ENCODE results near the gene CIAO1.
"Not testable (repeated sequence)": the region's sequence is repeated elsewhere in the genome, so short reads cannot be mapped to it uniquely, and the experiment has no call there.

The CIAO1 gene

DNA sequence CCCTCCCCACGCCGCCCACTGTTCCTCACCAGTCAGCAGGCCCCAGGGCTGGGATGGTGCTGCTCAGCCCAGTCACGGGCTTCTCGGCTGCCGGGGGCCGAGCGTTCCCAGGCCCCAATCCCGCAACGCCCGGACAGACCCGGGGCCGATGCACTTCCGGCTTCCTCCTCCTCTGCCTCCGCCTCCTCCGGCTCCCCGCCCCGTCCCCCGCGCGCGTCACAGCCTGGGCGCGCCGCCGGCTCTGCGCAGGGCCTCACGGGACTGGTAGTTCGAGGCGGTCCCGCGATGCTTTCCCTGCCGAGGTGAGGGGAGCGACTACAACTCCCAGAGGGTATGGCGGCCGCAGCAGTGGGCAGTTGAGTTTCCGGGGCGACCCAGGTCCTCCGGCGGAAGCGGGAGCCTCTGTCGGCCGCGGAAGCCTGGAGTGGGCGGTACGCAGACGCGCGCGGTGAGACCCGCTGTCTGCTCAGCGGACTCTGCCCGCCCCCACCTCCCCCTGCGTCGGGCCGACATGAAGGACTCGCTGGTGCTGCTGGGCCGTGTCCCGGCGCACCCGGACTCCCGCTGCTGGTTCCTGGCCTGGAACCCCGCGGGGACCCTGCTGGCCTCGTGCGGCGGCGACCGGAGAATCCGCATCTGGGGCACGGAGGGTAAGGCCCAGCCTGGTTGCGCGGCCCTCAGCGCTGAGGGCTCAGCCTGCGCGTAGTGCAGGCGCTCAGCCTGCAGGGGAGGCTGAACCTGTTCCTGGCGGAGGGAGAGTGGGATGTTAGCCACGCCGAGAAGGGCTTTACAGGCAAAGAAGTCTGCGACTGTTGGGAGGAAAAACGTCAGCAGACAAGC, at the start of gene CIAO1, which contains the start of gene TMEM127:
TSS of gene CIAO1 (plus strand) at position 386 of the 840 bp plus-strand sequence. CDS start at position 512, 126 bp downstream.
TSS of gene TMEM127 (minus strand) at position 158 of the 840 bp plus-strand sequence. CDS start 616 bp downstream, outside the sequence.
- peak; percentile 95 to 96 for DNase-seq (ENCODE audit: low read depth in 2 of 2)

DNA sequence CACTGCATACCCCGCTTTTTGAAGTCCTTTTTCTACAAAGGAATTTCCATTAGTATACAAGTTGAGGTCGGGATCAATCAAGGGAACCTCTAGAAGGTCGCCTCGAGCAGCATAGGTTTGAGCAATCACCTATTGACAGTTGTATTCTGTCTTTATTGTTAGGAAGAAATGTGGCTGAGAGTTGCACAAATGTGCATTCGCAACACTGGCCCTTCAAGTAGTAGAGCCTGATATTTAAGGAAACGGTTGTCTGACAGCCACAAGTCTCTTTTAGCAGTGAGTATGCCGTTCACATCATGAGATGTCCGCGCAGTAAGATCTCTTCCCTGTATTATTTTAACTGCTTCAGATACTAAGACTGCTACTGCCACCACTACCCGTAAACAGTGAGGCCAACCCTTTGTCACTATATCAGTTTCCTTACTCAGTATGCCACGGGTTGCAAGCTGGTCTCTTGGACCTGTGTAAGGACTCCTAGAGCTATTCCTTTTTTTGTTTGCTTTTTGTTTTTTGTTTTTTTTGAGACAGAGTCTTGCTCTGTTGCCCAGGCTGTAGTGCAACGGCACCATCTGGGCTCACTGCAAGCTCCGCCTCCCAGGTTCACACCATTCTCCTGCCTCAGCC, 47.4 kb upstream of the CIAO1 start:
- no peak for DNase-seq (ENCODE audit: low read depth in 2 of 2)

DNA sequence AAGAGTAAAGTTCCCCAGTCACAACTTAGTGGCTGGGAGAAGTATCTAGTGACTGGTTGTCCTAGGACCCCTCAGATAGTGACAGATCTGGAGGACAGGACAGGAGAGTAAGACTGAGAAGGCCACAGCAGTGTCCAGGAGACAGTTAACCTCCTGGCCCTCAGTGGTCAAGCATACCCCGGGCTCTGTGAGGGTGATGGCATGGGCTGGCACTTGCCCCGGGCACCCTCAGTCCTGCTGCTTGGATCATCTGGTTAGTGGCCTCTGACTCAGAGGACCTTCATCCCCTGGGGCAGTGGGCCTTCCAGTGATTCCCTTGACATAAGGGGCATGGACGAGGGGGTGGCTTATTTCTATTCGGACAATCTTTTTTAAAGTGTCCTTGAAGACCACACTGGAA, 46.1 kb upstream of the CIAO1 start:
- not testable (repeated sequence) for DNase-seq (ENCODE audit: low read depth in 2 of 2)

DNA sequence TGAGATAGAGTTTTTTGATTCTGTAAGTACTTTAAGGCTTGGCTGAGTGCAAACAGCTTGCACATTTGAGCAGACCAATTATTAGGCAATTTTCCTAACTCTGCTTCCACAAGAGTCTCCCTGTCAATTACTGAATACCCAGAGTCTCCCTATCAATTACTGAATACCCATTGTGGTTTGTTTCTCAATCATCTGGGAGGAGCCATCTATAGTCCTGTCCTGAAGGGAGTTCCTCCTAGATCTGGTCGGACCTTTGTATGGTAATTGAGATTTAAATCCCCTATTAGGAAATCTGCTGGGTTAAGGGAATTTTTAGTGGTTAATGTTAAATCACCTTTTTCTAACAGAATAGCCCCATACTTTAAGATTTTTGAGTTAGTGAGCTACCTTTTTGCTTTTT, 44.9 kb upstream of the CIAO1 start:
- DNase-seq (ENCODE audit: low read depth in 2 of 2) = not testable (repeated sequence)

DNA sequence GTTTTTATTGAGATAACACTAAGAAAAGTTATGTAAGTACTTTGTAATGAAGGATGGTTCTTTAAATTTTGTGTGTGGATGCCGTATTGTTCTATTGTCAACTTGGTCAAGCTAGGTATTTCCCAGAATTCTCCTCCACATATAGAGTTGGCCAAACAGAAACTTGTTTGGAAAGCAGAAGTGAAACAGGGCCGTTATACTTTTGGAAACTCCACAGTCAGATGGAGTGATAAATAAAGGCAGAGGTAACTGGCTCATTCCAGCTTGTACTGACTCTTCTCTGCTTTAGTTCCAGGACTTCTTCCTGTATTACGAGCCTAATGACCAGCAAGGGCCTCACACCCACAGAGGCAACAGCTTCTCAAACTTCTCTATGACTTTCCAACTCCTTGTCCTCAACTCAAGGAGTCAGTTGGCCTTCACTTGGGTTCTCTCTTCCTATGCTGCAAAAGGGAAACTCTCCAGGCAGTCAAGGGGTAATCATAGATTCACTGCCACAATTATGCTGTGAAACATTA, 41.0 kb upstream of the CIAO1 start:
- DNase-seq (ENCODE audit: low read depth in 2 of 2) = no peak

DNA sequence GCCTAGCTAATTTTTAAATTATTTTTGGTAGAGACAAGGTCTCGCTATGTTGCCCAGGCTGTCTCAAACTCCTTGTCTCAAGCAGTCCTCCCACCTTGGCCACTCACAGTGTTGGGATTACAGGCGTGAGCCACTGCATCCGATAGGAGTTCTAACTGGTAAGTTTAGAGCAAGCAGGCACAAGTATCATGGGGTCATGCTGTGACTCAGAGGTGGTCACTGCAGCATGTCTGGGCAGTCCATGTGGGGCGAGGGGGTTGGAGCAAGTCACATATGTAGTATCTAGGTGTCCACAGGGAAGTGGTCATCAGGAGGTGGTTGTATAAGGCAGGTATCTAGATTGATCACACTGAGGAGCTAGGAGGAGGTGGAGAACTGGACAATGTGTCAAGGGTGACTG, 34.7 kb upstream of the CIAO1 start:
- no peak for DNase-seq (ENCODE audit: low read depth in 2 of 2)

DNA sequence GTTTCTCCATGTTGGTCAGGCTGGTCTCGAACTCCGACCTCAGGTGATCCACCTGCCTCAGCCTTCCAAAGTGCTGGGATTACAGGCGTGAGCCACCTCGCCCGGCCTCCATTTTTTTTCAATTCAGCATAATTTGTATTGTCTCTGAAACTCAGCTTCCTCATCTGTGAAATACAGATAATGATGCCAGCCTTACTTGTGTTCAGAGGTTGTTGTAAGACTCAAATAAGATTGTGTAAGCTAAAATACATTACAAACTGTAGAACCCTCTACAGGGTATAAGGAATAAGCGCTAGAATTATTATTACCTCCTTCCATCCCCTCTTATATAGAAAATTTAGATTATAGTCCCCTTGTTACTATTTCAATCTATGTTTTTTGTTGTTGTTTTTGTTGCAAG, 32.6 kb upstream of the CIAO1 start:
- no peak for DNase-seq (ENCODE audit: low read depth in 2 of 2)

DNA sequence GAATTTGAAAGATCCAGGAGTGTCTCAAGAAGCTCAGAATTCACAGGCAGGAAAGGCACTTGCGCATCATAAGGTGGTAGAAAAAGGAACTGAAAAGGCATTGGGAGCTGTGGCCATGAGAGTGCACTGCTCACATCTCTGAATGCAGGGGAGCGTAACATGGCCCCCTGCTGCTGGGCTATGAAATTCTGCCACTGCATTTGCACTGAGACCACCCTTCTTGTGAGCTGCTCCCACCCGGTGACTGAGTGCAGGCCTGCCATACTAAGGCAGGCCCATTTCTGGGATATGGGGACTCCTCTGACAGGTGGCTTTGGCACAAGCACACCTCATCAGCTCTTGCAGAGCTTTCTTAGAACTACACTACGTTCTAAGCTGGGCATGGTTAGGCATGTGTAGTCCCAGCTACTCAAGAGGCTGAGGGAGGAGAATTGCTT, 32.1 kb upstream of the CIAO1 start:
- no peak for DNase-seq (ENCODE audit: low read depth in 2 of 2)

DNA sequence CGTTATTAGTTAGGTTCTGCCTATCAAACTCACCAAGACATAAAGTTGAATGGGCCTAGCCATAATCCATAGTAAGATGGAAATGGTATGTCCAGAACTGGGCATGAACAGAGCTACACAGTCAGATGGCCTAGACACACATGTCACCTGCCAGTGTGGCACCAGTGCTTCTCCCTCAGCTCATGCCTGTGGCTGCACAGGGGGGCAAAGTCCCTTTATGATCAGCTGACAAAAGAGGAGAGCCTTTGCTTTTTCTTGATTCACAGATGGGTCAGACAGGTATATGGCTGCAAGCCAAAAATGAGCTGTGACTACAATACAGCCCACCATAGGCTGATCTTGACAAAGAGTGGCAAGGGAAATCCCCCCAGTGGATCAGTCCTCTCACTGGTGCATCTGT, 29.1 kb upstream of the CIAO1 start:
- no peak for DNase-seq (ENCODE audit: low read depth in 2 of 2)

DNA sequence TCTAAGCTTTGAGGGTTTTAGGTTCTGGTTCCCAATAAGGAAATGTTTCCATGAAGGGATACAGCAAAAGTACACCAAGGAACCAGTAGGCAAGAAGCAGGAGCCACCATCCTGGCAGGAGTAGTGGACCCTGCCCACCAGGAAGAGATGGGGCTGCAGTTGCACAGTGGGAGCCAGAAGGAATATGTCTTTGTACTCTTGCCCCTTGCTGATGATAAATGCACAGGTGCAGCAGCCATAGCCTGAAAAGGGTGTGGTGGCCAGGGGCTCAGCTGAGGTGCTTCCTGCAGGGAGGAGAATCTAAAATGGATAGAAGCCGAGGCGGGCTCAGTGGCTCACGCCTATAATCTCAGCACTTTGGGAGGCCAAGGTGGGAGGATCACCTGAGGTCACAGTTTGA, 27.8 kb upstream of the CIAO1 start:
- no peak for DNase-seq (ENCODE audit: low read depth in 2 of 2)

DNA sequence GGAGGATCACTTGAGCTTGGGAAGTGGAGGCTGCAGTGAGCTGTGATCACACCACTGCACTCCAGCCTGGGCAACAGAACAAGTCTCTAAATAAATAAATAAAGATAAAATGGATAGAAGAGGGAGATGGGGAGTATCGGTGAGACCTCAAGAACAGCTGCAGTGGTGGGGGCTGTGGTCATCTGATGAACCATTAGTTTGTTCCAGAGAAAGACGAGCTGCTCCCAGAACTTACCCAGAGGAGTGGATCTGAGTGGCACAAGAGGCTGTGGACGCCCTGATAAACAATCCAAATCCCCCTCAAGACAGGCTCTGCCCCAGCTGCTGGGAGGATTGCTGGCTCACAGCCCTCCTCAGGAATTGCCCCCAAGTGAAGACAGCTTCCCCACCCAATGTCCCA, 26.9 kb upstream of the CIAO1 start:
- no peak for DNase-seq (ENCODE audit: low read depth in 2 of 2)

DNA sequence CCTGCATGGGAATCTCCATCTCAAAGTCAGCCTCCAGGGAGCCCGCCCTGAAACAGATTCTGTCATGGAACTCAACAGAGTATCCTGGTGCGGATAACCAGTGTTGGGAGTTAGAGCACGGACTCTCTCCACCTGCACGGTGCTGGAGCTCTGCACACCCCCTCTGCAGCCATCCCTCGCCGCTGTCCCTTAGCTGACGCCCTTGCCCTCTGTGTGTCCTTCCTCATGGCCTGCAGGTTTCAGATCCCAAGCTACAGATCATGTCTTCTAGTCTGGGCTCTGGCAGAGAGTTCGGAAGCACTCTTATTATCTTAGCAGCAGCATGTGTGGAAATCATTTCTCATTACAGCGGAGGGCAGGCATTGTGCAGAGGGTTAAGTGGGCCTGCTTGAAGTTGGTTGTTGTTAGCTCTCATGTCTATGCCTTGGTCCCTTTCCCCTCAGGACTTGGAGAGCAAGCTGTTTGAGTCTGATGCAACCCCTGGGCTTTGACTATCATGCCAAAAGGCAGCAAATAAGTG, 26.2 kb upstream of the CIAO1 start:
- no peak for DNase-seq (ENCODE audit: low read depth in 2 of 2)

DNA sequence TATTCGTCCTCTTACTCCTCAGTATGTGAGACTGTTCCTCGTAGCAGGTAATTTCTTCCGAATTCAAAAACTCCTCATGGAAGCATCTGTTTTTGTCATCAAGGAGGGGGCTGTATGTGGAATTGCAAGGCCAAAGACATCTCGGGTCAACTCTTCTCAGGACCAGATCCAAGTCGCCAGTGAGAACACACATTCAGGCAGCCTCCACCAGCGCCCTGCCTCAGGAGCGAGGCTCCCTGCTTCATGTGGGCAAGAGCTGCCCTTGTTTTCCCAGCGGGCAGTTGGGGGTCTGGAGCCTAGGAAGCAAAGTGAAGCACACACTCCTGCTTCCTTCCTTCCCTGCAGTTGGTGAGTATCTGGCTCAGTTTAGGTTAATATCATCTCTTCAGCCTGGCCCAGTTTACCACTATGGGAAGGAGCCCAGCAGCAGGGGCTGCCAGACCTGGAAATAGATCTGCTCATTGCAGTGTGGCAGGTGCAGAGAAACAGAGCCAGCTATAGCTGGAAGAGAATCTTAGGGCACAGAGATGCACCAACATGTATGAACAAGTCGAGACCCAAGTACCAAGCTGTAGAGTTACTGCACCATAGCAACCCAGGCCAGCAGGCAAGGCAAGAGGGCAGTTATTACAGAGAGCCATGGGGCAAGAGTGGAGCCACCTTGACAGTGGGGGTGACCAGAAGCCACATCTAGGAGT, 25.5 kb upstream of the CIAO1 start:
- DNase-seq (ENCODE audit: low read depth in 2 of 2) = no peak

DNA sequence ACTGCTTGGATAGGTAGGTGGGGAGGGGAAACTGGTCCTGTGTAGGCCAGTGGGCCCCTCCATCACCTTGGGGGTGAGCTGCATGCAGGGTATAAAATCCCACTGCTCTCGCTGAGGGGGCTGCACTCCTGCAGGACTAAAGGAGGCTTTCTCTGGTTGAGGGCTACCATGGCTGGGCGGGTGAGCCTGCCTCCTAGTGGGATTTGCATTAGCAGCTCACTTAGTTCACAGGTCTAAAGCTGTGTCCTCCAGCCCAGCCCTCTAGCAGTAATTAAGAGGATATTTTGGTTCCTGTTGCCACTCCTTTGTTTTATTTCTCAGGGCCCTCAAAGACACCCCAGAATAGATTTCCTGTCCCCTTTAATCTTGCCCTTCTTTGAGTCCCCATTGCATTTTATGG, 24.8 kb upstream of the CIAO1 start:
- DNase-seq (ENCODE audit: low read depth in 2 of 2) = no peak

DNA sequence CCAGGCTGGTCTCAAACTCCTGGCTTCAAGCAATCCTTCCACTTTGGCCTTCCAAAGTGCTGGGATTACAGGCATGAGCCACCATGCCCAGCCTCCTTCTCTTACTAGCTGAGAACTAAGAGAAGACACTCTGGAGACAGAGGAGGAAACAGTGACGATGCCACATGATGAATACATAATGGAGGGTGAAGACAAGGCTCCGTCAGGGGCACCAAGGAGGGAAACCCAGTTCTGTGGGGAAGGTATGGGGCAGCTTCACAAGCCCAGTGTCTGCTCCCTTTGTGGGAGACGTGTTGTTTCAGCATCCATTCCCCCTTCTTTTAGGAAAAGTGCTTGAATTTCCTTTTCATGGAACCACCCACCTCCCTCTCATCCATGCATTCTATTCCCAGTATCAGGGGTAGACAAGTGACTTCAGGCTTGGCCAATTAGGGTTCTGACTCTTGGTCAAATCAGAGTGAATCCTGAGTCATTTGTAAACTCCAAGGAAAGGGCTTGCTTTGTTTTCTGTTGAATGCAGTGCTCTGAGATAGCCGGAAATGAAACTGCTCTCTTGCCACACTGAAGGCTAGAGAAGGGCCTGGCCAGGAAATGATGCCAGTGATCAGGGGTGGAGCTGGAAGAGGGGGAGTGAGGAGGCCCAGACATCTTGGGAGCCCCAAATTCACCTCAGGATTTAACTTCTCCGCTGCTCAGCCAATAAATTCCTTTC, 24.0 kb upstream of the CIAO1 start:
- peak; percentile 13 to 17 for DNase-seq (ENCODE audit: low read depth in 2 of 2)

DNA sequence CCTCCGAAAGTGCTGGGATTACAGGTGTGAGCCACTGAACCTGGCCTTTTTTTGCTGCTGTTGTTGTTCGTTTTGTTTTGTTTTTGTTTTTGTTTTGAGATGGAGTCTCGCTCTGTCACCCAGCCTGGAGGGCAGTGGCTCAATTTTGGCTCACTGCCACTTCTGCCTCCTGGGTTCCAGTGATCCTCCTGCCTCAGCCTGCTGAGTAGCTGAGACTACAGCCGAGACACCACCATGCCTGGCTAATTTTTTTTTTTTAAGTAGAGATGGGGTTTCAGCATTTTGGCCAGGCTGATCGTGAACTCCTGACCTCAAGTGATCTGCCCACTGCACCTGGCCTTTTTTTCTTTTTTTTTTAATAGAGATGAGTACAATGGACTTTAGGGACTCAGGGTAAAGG, 22.2 kb upstream of the CIAO1 start:
- no peak for DNase-seq (ENCODE audit: low read depth in 2 of 2)

DNA sequence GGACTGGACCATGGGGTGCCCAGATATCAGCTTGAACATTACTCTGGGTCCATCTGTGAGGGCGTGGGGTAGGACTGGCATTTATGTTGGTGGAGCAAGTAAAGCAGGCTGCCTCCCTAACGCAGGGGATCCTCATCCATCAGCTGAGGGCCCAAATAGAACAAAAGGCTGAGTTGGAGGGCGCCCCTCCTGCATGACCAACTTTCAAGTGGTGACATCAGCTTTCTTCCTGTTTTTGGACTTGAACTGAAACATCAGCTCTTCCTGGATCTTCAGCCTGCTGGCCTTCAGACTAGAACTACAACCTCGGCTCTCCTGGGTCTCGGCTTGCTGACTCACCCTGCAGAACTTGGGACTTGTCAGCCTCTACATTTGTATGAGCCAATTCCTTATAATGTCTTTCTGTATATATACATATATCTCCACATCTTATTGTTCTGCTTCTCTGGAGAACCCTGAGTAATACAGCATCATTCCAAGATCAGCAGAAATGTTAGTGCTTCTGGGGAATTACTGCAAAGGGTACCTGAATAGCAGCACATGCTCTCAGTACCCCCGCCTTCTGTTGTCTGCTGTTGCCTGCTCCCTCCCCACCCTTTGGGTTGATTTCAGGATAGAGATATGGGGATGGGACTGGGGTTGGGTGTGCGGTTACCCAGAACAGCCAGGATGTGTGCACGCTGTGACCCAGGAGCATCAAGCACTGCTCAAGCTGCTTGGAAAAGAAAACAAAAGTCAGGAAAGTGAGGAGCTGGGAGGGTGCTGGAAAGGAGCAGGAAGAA, 20.2 kb upstream of the CIAO1 start:
- DNase-seq (ENCODE audit: low read depth in 2 of 2) = no peak

DNA sequence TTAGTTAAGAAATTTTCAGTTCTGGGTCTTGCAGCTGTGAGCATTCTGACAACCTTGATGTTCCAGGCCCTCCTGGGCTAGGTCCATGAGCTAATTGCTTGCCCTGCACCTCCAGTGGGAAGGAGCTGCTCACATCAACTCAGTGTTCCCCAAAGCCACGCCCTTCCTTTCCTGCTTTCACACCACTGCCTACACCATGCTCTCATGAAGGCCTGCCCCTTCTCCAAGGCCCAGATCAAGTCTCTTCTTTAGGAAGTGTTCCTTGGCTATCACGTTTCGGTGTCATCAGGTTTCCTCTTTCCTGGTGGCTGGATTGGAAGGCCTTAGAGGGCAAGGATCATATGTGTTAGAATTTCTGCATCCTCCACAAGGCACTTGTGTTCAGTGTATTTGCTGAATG, 19.0 kb upstream of the CIAO1 start:
- no peak for DNase-seq (ENCODE audit: low read depth in 2 of 2)

DNA sequence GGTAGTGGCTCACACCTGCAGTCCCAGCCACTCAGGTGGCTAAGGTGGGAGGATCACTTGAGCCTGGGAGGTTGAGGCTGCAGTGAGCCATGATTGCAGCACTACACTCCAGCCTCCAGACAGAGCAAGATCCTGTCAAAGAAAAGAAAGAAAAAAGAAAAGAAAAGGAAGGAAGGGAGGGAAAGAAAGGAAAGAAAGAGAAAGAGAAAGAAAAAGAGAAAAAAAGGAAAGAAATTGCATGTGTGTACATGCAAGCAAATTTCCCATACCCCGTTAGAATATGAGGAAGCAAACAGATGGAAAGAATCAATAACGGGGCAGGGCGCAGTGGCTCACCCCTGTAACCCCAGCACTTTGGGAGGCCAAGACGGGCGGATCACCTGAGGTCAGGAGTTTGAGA, 18.1 kb upstream of the CIAO1 start:
- DNase-seq (ENCODE audit: low read depth in 2 of 2) = no peak

DNA sequence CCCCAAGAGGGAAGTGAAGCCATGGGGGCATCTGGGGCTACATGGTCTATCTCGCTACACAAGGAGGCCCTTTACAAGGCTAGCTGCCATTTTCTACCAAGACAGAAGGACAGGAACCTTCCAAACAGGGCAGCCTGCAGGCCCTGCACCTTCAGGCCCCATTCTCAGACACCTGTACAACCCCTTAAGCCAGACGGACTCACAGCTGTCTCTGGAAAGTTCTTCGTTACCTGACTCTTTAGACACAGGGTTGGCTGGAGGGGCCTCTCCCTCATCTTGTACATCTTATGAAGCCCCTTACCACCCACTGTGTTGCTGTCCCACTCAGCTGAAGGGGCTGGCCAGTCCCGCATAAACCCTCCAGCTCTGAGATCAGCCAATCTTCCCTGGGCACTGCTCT, 17.4 kb upstream of the CIAO1 start:
- DNase-seq (ENCODE audit: low read depth in 2 of 2) = no peak

DNA sequence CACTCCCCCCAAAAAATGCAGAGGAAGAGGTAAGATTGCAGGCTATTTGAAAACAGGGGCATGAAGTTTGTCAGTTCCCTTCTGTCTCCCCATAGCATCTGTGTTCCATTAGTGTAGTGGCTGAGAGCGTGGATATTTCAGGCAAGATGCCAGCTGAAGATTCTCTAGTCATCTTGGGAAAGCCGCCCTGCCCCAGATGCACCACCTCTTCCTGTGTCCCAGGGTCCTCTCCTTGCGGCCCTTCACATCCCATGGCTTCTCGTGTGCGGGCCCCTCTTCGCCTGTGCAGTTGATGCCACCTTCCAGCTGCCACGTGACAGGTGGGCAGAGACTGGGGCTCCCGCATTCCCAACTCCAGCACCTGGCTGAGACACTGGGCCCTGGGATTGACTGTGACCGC, 16.4 kb upstream of the CIAO1 start:
- no peak for DNase-seq (ENCODE audit: low read depth in 2 of 2)
